K562 treated with DMSO at 1 percent for 48 hours (cell line): ENCODE data around the gene HOXB7. TPM values are rescaled to one million over a fixed set of nuclear protein-coding genes. Genes with fewer than 3 reads are reported as not detected.

Experiments used
- total RNA-seq: library from RNA; unstranded; fragments of 300-600 nt; gene quantifications from 2 replicates; pipeline ENCODE4 v1.2.3, GENCODE V29; 2022; ENCODE audit warnings: low replicate concordance; ENCODE audit errors: extremely low read depth

HOXB7 gene
- not detected in 2 replicates for total RNA-seq

DNA sequence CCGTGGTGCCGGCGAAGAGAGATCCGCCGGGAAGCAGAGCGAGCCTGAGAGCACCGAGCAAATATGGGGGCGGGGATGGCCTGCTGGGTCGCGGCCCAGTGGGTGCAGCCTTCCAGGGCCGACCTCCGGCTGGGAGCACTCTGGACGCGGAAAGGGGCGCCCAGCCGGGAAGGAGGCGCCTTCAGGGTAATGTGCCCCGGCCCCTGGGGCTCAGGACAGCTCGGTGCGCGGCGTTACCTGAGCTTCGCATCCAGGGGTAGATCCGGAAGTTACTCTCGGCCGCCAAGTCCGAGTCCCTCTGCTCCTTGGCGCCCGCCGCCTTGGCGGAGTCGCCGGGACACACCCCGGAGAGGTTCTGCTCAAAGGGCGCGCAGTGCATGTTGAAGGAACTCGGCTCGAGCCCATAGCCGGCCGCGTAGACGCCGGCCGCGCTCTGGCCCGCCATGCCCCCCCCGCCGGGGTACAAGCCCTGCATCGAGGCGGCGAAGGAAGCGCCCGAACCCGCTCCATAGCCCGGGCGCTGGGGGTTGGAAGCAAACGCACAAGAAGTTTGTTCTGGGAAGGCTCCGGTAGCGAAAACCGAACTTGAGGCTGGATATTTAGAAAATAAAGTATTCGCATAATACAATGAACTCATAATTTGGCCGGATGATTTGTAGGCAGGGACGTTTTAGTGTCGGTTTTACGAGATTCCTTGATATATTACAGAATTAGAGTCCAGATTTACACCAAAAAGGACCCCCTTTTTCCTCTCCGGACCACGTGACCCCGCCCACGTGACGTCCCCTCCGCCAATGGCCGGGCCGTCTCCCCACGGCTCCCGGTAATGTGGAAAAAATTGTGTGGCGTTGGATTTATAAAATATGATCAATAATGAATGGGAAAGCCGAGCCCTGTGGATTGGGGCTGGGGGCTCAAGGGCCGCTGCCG is at the start of gene HOXB7:
Gene HOXB7 (minus strand): TSS at position 736 of the 930 bp plus-strand sequence. CDS start 99 bp downstream, at position 637.

DNA sequence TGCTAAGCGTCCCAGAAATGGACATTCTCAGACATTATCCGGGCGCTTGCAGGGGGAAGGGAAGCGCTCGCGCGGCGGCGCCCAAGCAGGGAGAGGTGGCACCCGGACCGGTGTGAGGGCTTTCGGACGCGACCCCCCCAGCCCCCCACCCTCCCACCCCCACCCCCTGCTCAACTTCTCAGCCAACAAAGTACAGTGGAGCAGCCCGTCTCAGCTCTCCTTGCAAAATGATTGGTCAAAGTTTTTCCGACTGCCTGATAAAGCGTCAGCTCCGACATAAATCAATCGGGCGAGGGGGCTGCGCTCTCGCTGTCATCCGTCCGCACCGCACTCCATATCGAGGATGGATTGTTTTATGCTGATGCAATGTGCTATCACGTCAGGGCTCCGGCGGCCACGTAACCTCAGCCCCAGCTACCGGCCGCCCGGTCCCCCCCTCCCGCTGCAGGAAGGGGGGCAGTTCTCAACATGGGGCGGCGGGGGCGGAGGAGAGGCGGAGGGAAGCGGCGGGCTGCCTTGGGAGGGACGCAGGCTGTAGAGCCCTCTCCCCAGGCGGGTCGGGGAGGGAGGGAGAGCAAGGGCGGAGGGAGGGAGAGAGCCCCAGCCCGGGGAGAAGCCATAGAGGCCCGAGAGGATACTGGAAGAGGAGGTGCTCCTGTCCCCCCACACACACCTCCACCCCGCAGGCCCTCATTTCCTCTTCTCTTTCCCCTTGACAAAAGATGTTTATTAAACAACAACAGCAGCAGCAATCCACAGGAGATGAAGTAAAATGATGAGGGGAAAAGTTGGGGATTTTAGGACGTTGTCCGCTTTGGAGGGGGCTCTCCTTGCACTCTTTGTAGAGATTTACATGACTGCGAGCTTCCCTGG is 15.7 kb upstream of the HOXB7 start, which contains the start of gene HOXB9:
Gene HOXB9 (minus strand): TSS at position 114 of the 873 bp plus-strand sequence. CDS start 89 bp downstream, at position 25.

DNA sequence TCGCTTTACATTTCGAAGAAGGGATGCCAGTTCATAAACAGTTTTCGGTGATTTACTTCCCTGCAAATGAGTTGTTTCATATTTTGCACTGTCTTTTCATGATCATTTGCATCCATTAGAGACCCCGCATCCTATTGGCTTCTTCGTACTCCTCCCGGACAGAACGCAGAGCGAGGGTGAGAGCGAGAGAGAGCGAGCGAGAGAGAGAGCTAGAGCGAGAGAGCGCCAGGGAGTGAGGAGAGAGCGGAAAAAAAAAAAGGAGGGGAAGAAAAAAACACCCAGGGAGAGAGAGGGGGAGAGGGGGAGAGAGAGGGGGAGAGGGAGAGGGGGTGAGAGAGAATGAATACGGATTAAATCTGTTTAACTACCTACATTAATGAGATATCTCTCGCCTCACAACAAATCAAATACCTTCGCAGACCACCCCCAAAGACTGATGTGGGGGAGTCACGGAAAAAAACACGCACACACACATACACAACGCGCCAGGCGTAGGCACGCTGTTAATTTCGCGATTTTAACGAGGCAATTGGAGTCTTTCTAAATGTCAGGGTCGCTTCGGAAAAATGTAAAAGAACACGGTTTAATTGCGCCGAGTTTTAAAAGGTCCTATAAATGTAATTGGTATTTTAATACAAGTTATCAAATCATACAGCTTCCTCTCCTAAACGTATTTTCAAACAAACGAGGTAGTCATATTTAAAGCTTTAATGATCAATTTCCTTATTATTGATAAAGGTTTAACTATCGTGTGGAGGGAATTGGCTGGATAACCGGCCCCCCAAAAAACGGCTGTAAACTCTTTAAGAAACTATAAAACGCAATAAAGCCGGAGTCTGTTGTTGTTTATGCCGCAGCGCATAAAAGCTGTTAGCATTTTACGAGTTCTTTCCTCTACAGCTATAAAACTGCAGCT is 4.5 kb upstream of the HOXB7 start, which contains the start of gene HOXB8:
Gene HOXB8 (minus strand): TSS at position 246 of the 916 bp plus-strand sequence. CDS start 588 bp downstream, outside the sequence.

DNA sequence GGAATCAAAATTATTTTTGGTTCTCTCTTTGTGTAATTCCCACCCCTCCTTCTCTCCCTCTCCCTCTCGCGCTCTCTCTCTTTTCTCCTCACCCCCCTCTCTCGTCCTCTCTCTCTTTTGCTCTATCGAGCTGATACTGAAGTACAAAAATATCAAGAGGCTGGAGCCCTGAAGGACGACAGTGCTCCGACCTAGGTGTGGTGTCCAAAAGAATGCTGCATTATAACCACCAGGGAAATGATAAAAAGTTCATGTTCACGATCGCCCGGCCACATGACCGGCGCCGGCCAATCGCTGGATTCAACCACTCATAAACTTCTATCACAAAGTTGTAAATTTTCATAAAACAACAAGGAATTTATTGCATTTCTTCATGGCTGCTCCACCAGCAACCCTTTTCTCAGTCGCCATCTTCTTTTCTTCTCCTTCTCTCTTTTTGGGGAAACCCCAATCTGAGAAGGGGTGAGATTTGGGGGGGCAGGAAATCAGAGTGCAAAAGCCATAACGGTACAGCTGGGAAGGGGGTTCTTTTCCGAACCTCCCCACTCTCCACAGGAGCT is 6.0 kb downstream of the HOXB7 start, which contains the start of gene HOXB6:
Gene HOXB6 (minus strand): TSS at position 217 of the 560 bp plus-strand sequence. CDS start 6,836 bp downstream, outside the sequence.

DNA sequence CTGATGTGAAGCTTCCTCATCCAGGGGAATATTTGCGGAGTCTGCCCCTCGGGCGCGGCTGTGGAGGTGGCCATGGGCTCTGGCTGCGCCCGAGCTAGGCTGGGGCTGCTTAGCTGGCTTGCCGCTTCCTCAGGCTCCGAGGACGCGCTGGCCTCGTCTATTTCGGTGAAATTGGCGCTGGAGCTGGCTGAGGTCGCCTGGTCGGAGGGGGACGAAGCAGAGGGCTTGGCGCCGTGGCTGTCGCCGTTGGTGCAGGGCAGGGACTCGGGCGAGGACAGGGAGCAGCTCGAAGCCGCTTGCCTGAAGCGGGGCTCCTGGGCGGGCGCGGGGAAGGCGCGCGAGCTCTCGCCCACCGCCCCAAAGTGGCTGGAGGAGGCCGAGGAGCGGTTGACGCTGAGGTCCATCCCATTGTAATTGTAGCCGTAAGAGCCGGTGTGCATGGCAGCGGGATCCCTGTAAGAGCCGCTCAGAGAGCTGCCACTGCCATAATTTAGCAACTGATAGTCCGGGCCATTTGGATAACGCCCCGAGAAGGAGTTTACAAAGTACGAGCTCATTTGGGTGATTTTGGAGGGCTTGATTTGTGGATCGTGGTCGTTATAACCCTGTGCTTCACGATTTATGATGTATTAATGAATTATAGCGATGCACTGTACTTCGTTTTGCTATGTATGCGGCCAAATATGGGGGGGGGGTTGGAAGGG is 17.5 kb downstream of the HOXB7 start, which contains the start of gene HOXB5:
Gene HOXB5 (minus strand): TSS at position 654 of the 704 bp plus-strand sequence. CDS start 97 bp downstream, at position 557.

DNA sequence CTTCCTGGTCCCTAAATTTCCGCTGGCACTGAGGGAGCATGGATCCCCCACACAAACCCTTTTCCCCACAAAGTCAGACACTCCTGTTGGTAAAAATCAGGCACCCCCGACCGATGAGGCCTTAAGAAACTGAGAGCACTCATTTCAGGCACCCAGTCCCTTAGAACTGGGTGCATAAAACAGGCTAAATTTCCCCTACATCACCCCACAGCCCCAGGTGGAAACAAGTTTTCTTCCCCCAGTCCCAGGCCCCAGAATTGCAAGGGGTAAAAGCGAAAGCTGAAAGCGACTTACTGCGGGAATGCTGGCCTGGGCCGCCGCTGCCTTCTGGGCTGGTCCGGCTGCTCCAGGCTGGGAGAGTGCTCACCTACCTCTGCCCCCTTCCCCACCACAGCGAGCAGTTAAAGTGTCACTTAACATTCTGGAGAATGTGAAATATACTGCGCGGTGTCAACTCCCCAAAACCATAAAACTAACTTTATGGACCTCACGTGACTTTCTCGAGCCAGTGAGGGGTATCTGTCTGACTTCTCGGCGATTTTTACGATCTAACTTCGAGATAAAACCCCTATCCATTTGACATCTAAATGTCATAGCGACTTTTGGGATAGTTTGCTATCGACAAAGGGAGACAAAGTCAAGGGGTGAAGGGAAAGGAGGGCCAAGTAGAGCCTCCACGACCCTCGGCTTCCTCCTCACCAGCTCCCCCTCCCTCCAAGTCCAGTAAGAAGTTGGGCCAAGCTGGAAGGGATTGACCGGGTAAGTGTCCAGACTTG is 20.8 kb downstream of the HOXB7 start, which contains the start of gene HOXB3:
Gene HOXB3 (minus strand): TSS at position 411 of the 776 bp plus-strand sequence. CDS start 37,767 bp downstream, outside the sequence.

DNA sequence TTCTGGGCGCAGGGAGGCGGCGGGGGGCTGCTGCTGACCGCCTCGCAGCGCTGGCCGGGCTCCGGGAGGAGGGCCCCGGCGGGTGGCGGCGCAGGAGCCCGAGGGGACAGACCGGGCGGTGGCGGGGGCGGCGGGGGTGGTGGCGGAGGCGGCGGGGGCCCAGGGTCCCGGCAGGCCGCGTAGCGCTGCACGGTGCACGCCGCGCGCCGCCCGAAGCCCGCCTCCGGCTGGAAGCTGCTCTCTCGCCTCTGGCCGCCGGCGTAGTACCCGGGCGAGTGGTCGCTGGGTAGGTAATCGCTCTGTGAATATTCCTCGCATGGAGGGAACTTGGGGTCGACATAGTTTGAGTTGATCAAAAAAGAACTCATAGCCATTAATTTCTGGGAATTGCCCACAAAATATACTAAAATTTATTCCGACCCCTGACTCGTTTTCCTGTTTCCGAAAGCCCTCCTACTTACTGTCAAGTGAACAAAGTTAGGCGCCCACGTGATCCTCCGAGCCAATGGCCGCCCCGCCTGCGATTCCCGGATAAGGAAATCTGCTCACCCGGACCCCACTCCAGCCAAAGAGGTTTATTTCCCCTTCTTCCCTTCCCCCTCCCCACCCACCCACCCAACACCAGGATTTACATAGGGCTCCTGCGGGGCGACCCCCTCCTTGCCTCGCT is 32.7 kb downstream of the HOXB7 start, which contains the start of gene HOXB4:
Gene HOXB4 (minus strand): TSS at position 405 of the 670 bp plus-strand sequence. CDS start 31 bp downstream, at position 374.

Other genes starting within 250 kb of the HOXB7 start
- not detected in 2 replicates for gene SKAP1, start 180.8 kb downstream of the HOXB7 start, total RNA-seq
- not detected in 2 replicates for gene HOXB1, start 80.0 kb downstream of the HOXB7 start, total RNA-seq
- not detected in 2 replicates for gene HOXB2, start 65.9 kb downstream of the HOXB7 start, total RNA-seq
- not detected in 2 replicates for gene HOXB4, start 32.7 kb downstream of the HOXB7 start, total RNA-seq
- not detected in 2 replicates for gene HOXB3, start 20.8 kb downstream of the HOXB7 start, total RNA-seq
- not detected in 2 replicates for gene HOXB5, start 17.2 kb downstream of the HOXB7 start, total RNA-seq
- not detected in 2 replicates for gene HOXB6, start 6.0 kb downstream of the HOXB7 start, total RNA-seq
- gene HOXB8, start 4.3 kb upstream of the HOXB7 start, total RNA-seq = not detected in 2 replicates
- gene HOXB9, start 15.3 kb upstream of the HOXB7 start, total RNA-seq = not detected in 2 replicates
- not detected in 2 replicates for gene PRAC1, start 111.5 kb upstream of the HOXB7 start, total RNA-seq
- not detected in 2 replicates for gene PRAC2, start 112.2 kb upstream of the HOXB7 start, total RNA-seq
- not detected in 2 replicates for gene HOXB13, start 117.7 kb upstream of the HOXB7 start, total RNA-seq
- gene TTLL6, start 206.2 kb upstream of the HOXB7 start, total RNA-seq = not detected in 2 replicates
- not detected in 2 replicates for gene CALCOCO2, start 220.0 kb upstream of the HOXB7 start, total RNA-seq